Heart left ventricle (tissue), 16 donors: Measurements from ENCODE around the gene FAM163B. TPM values are rescaled to one million over a fixed set of nuclear protein-coding genes. Genes with fewer than 3 reads are reported as not detected.
A peak's percentile ranks its signal among the peaks of the same experiment; 100 is the strongest.

Experiments
- ATAC-seq, 4 donors: fragments of 200-7000 bp; cut with Tn5 transposase; one replicate each; pipeline ENCODE4 v1.9.1; 2020 to 2022; ENCODE audit warnings: moderate library complexity in 4 of 4, mild to moderate bottlenecking in 3 of 4, moderate number of reproducible peaks in 1 of 4
- DNase-seq, 5 donors: peaks; one replicate each; pipeline ENCODE4 v3.0.0-alpha.2; 2020
- H3K27ac ChIP-seq, 12 donors: fragments of 200-600 bp; sonication (generic) in 4 of 12; one replicate each; pipeline versions ENCODE4 v1.5.0 to v1.8.0; 2016 to 2022; ENCODE audit warnings: mild to moderate bottlenecking in 2 of 12
- H3K27me3 ChIP-seq, 9 donors: fragments of 200-600 bp; sonication (generic) in 2 of 9; one replicate each; pipeline versions ENCODE4 v1.5.1 to v1.8.0; 2016 to 2022; ENCODE audit warnings: mild to moderate bottlenecking in 3 of 9
- H3K36me3 ChIP-seq, 9 donors: fragments of 200-600 bp; sonication (generic) in 2 of 9; one replicate each; pipeline versions ENCODE4 v1.5.0 to v1.8.0; 2018 to 2022; ENCODE audit warnings: mild to moderate bottlenecking in 2 of 9
- H3K4me1 ChIP-seq, 12 donors: fragments of 200-600 bp; sonication (generic) in 4 of 12; one replicate each; pipeline versions ENCODE4 v1.5.0 to v1.8.0; 2016 to 2022; ENCODE audit warnings: mild to moderate bottlenecking in 3 of 12
- H3K4me3 ChIP-seq, 12 donors: fragments of 200-600 bp; sonication (generic) in 4 of 12; one replicate each; pipeline versions ENCODE4 v1.5.0 to v1.8.0; 2017 to 2022; ENCODE audit warnings: mild to moderate bottlenecking in 9 of 12, moderate library complexity in 4 of 12
- H3K9me3 ChIP-seq, 12 donors: fragments of 200-600 bp; sonication (generic) in 4 of 12; one replicate each; pipeline versions ENCODE4 v1.5.0 to v1.8.0; 2016 to 2022; ENCODE audit warnings: mild to moderate bottlenecking in 1 of 12
- POLR2A ChIP-seq, 2 donors: fragments of 450-650 bp; IDR thresholded peaks; one replicate each; pipeline ENCODE4 v1.6.1; 2017; ENCODE audit warnings: antibody characterized with exemption in 2 of 2, mild to moderate bottlenecking in 2 of 2, moderate library complexity in 2 of 2
- WGBS, 4 donors: extraction: QIAGEN DNeasy Blood & Tissue Kit in 2 of 4; methylation state at CpG; one replicate each; pipeline versions ENCODE4 v1.1.5 to v1.1.7; 2013 to 2018; 5-methylcytosine and 5-hydroxymethylcytosine counted together
- intact Hi-C, 10 donors: fragments of 100-400 bp; cut with DNase I; formaldehyde crosslinking; loops; one replicate each; pipeline versions ENCODE4 v1.11.1 to v1.14.2; 2022
- polyA plus RNA-seq, 2 donors: library from polyadenylated mRNA; stranded (reverse); fragments of 200-250 nt; gene quantifications; one replicate each; pipeline ENCODE4 v1.2.3, GENCODE V29; 2013
- total RNA-seq, 9 donors: library from RNA; depleted of rRNA in 2 of 9; stranded (reverse); fragments of >200 nt in 2 of 9; fragmentation: NEBNext Ultra II Directional in 3 of 9; extraction: Animal tissue kit (Norgen Biotek cat#: 25700) in 3 of 9; gene quantifications; one replicate each; pipeline versions ENCODE4 v1.1.0 to v1.2.4, GENCODE V29; 2016 to 2023
- TF ChIP-seq, protein P1 (sequence below), 12 donors: fragments of 200-600 bp; sonication (generic) in 4 of 12; IDR thresholded peaks; one replicate each; pipeline versions ENCODE4 v1.5.0 to v1.8.0; 2018 to 2022; ENCODE audit warnings: antibody characterized with exemption in 12 of 12, mild to moderate bottlenecking in 5 of 12
- donor health status: ischemic (EF 13 %, LVEDD 7.1; RV severe dilation, severe dysfunction).
- donor health status: healthy with polysubstance abuse.
- donor health status: DM: no; HTN: yes; CAD: no.
- donor health status: DM: no; HTN: no; CAD: no.
- donor health status: ischemic (EF 25% LVEDD 6.9; RV normal size, moderate dysfunction).
- donor health status: ischemic (EF 25% LVEDD 5.7; RV mildly dilated, moderate dysfunction).
- donor health status: healthy.
- donor health status: DM: yes; HTN: yes; CAD: no.
- donor health status: ischemic (EF 35%, LVEDD 5.7; RV mildly dilated, moderate dysfunction).
- donor health status: nonischemic (EF 11% LVEDD 7.7; RV severe dilation, severe dysfunction).
- donor health status: DM: yes; HTN: yes; CAD: no.
- donor health status: PGD.
- donor health status: ischemic (EF 29% LVEDD 5.4; RV normal size, mild dysfunction).
- donor health status: nonischemic (EF 23%, LVEDD 6.1; RV moderate dilation, normal function).

The FAM163B gene
- total and polyA plus RNA-seq, 11 donors = 0.08 TPM; not detected in 10

GRCh38 chr9:133636902-133637301 lies 27.7 kb upstream of the FAM163B start:
- no peaks in the 10 kb centered on the region for H3K9me3 ChIP-seq
- intact Hi-C loops = no loop called here
- ATAC-seq = no peak
- no peak for TF ChIP-seq POLR2A (IDR thresholded peaks at IDR 0.05)
- TF ChIP-seq, protein P1, sequence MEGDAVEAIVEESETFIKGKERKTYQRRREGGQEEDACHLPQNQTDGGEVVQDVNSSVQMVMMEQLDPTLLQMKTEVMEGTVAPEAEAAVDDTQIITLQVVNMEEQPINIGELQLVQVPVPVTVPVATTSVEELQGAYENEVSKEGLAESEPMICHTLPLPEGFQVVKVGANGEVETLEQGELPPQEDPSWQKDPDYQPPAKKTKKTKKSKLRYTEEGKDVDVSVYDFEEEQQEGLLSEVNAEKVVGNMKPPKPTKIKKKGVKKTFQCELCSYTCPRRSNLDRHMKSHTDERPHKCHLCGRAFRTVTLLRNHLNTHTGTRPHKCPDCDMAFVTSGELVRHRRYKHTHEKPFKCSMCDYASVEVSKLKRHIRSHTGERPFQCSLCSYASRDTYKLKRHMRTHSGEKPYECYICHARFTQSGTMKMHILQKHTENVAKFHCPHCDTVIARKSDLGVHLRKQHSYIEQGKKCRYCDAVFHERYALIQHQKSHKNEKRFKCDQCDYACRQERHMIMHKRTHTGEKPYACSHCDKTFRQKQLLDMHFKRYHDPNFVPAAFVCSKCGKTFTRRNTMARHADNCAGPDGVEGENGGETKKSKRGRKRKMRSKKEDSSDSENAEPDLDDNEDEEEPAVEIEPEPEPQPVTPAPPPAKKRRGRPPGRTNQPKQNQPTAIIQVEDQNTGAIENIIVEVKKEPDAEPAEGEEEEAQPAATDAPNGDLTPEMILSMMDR (IDR thresholded peaks at IDR 0.05) = no peak
- H3K4me3 ChIP-seq = no peak overlapping the region
- WGBS, 4 donors = 76 to 90% (median 86%) methylated on average over 11 to 12 of the region's 12 CpGs
- no peaks in the 10 kb centered on the region for H3K36me3 ChIP-seq
- no peak for DNase-seq
- H3K27ac ChIP-seq = no peak overlapping the region
- peaks cover 0 to 15% (median 0%) of the 10 kb centered on the region in 9 donors for H3K27me3 ChIP-seq
- no peaks in the 10 kb centered on the region for H3K4me1 ChIP-seq

DNA sequence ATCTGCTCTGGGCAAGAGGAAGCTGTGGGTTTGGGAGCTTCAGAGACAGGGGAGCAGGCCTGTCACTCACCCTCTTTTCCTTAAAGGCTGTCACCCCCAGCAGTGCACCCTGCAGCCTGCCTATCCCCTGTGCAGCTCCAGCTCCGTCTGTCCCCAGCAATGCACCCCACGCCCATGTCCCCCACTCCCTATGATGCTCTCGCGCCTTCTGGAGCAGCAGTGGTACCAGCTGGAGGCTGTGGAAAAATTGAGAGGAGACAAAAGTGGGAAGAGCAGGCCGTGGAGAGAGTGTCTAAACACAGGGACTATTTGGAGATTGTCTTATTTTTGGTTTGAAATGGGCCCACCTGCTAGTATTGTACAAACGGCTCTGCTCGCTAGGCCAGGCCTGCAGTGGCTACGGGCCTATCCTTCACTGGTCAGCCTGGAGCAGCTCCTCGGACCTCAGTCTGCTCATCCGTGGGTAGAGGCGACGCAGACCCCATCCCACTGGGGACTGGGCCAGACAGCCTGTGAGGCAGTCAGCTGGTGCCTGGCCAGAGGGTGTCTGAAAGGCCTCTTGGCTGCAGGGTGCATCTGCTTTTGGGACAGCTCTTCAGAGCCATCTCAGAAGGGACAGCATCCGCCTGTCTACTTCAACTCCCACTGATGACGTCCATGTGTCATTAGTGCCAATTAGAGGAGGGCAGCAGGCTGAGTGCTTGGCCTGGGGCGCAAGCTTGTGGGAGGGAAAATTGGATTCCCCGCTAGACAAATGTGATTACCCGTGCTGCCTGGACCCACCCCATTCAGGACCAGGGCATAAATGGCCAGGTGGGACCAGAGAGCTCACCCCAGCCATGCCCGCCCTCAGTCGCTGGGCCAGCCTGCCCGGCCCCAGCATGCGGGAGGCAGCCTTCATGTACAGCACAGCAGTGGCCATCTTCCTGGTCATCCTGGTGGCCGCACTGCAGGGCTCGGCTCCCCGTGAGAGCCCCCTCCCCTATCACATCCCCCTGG lies 26.6 kb upstream of the FAM163B start, which contains the start of gene DBH:
TSS of gene DBH (plus strand) at position 831 of the 999 bp plus-strand sequence. CDS start at position 840, 9 bp downstream.
- Histone ChIP-seq H3K27ac (no peak within 1 kb of the TSS), H3K36me3 (no peaks in the 10 kb centered on the region), H3K4me1 (no peaks in the 10 kb centered on the region), H3K4me3 (no peak within 1 kb of the TSS), H3K27me3 (peaks cover 0 to 17% (median 0%) of the 10 kb centered on the region in 9 donors), H3K9me3 (no peaks in the 10 kb centered on the region)
- DNase-seq (no peak), ATAC-seq (no peak)
- TF ChIP-seq, protein P1 (IDR thresholded peaks at IDR 0.05) = no peak
- TF ChIP-seq POLR2A (IDR thresholded peaks at IDR 0.05) = no peak
- intact Hi-C loops = no loop called here
- WGBS, 4 donors = 84 to 91% (median 90%) methylated on average over 18 to 24 of the region's 24 CpGs

- no peak for TF ChIP-seq POLR2A (IDR thresholded peaks at IDR 0.05)
- TF ChIP-seq, protein P1 (IDR thresholded peaks at IDR 0.05) = no peak
- intact Hi-C loops = no loop called here
- no peak for DNase-seq
- no peaks in the 10 kb centered on the region for H3K36me3 ChIP-seq
- ATAC-seq = peak in 1 of 4 donors; percentile 24
- H3K4me1 ChIP-seq = no peaks in the 10 kb centered on the region
- 53 to 68% (median 58%) methylated on average over 6 of the region's 6 CpGs for whole genome bisulfite sequencing, 4 donors
- H3K27ac ChIP-seq = no peak overlapping the region
- H3K9me3 ChIP-seq = no peaks in the 10 kb centered on the region
- H3K4me3 ChIP-seq = no peak overlapping the region
- peaks cover 0 to 17% (median 0%) of the 10 kb centered on the region in 9 donors for H3K27me3 ChIP-seq
Measured at GRCh38 chr9:133635098-133635497, 25.9 kb upstream of the FAM163B start.

DNA sequence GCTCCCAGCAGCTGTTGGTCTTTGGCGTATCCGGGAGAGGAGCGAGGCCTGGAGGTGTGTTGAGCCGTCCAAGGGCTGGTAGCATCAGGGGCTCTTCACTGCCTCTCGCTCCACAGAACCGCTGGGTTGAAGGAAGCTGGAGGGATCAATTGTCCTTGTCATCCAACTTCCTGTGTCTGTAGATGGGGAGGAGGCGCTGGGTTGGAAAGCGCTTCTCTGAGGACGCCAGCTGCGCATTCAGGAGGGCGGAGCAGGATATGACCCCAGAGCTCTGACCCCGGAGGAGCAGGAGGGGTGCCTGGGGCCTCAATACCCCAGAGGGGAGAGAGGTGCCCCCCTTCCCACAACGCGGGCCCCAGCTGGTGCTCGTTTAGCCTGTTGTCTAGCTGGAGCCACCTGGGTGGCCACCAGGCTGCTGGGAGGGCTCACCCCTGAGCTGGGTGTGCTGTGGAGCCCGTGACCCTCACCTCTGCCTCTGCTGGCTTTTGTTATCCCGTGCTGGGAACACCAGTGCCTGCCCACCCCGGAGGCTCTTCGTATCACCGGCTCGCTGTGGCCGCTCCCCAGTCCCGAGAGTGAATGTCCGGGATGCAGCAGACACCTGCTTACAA lies 25.0 kb upstream of the FAM163B start:
- Histone ChIP-seq H3K36me3 (no peaks in the 10 kb centered on the region), H3K4me3 (no peak overlapping the region), H3K27me3 (peaks cover 0 to 17% (median 0%) of the 10 kb centered on the region in 9 donors), H3K9me3 (no peaks in the 10 kb centered on the region), H3K4me1 (no peaks in the 10 kb centered on the region), H3K27ac (no peak overlapping the region)
- TF ChIP-seq, protein P1 (IDR thresholded peaks at IDR 0.05) = no peak
- TF ChIP-seq POLR2A (IDR thresholded peaks at IDR 0.05) = no peak
- ATAC-seq = no peak
- 42 to 57% (median 49%) methylated on average over 13 to 24 of the region's 24 CpGs for WGBS, 4 donors
- intact Hi-C loops = no loop called here
- no peak for DNase-seq
